IPS-11a (cell line): ENCODE measurements around the gene MCRIP2.
A peak's percentile ranks its signal among the peaks of the same experiment; 100 is the strongest.

Source experiments
- H3K4me3 ChIP-seq: one replicate; pipeline ENCODE4 v1.5.1; 2013; ENCODE audit warnings: low read depth, low read length, control low read depth

Gene MCRIP2

DNA sequence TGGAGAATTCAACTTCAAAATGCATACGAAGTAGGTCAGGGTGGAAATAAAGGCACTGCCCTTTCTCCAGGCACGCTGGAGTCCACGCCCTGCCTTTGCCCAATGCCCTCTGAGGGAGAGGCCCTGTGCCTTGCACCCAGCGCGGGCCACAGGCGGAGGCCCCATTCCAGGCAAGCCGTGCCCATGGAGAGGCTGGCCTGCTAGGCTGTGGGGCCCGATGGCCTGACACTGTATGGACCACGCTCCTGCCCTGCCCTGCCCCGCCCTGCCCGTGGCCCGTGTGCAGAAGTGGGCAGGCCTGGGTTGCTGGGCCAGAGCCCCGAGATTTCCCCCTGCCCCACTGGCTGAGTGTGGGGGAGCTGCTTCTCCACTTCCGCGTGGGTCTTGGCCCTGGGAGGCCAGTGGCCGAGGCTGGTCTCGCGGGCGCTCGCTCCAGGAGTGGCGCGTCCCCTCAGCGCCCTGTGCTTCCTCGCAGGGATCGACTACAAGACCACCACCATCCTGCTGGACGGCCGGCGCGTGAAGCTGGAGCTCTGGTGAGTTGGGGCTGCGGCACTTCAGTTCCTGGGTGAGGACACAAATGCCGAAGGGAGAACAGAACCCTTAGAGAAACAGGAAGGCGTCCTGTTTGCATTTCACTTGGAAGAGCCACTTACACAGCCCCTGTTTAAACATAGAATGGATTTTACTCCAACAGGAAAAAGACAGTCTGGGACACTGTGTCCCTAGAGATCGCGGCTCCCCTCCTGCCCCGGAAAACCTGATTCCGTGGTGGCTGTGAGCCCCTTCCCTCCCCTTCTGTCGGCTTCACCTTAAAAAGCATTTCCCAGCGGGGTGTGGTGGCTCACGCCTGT, 24.7 kb upstream of the MCRIP2 start:
- H3K4me3 ChIP-seq: no peak overlapping the region

DNA sequence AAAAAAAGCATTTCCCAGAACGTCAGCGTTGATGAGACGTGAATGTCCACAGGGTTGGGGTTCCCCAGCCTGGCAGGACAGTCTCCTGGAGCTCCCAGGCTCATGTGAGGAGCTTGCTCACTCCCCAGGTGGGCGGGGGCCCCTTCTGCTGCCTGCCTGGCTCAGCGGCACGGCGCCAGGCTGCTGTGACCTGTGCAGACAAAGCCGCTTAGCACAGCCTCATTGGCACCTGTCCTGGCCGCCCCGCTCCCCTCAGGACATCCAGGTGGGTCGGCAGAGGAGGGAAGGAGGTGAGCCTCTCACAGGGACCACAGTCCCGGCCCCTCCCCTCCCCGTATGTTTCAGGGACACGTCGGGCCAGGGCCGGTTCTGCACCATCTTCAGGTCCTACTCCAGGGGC, 23.8 kb upstream of the MCRIP2 start:
- no peak overlapping the region for H3K4me3 ChIP-seq

DNA sequence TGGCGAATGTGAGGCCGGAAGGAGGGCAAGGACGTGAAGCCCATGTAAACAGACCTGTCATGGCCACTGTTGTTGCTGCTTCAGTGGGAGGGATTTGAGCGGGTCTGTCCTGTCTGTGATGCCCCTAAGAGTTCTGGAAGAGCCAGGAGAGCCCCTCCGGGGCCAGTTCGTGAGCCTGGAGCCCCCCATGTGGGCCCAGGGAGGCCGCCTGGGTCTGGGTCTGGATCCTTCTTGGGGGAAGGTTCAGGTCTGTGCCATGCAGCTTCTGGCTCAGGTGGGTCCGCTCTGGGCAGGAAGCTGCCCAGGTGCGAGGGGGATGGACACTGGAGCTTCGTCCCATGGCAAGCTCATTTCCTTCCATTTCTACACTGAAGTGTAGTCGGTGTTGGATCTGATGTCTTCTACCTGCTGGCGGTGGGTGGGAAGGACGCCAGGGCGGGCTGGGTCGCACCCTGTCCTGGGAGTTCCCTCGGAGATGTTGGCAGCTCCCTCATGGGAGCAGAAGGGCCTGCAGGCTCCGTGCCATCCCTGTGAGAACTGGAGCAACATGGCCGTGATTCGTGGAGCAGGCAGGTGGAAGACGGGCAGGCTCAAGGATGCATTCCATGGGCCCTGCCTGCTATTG, 22.0 kb upstream of the MCRIP2 start:
- H3K4me3 ChIP-seq: no peak overlapping the region

DNA sequence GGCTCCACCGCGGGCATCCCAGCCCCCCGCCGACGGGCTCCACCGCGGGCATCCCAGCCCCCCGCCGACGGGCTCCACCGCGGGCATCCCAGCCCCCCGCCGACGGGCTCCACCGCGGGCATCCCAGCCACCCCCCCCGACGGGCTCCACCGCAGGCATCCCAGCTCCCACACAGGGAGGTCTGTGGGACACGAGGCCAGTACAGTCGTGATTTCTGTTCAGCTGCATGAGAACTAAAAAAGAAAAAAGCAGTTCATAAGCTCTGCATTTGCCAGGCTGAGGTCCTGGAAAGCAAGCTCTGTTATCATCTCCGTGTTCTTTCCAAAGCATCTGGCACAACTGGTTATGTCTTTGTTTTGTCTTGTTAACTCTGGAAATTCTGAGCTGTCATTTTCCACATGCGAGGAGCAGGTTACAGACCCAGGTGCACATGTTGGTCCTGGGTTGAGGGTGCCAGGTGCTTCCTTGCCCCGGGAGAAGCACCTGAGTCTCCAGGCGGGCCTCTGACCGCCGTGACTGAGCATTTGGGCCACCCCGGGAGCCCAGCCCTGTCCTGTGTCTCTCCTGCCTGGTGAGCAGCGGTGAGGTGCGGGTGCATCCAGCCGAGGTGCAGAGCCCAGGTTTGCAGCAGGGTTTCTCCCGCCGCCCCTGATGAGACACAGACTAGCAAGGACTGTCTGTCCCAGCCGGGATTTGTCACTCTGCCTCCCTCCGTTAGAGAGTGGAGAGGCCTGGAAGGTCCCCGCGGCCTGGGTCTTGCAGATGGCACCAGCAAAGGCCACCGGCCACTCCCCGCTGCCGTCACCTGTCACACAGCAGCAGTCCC, 20.7 kb upstream of the MCRIP2 start:
- no peak overlapping the region for H3K4me3 ChIP-seq

DNA sequence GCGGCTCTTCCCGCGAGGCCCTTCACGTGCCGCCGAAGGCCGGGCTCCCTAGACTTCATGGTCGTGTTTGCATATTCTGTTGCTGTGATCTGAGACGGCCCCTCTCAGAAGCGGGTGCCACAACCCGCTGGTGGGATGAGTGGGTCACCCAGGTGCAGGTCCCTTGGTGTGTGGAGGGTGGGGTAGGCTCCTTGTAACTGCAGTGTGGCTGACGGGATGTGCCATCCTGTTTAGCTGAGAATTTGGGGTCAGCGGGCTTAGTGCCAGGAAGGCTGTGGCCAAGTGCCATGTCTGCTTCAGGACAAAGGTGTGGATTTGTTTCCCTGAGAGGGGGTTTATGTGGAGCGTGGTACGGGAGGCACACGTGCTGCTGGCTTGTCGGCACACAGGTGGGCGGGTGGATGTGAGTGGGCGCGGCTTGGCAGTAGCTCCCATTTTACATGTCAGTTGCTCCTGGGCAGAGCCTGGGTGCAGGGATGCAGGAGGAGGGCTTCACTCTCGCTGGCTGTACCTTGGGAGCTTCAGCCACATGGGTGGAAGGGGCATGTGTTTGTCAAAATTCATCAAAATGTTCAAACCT, 20.0 kb upstream of the MCRIP2 start:
- H3K4me3 ChIP-seq: no peak overlapping the region

DNA sequence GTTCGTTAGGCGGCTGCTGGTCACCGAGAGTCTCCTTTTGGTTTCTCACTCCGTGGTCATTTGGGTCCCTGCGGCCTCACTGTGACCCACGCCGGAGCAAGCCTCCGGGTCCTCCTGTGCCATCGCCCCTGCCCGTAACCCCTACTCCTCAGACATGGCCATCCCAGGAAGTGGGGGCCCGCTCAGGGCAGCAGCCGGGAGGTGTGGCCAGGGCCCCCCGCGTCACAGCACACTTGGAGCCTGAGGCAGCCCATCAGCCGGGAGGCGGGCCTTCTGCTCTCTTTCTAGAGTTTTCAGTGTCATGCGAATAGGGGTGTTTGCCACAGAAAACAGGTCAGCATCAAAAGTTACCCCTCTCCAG, 18.7 kb upstream of the MCRIP2 start:
- no peak overlapping the region for H3K4me3 ChIP-seq

DNA sequence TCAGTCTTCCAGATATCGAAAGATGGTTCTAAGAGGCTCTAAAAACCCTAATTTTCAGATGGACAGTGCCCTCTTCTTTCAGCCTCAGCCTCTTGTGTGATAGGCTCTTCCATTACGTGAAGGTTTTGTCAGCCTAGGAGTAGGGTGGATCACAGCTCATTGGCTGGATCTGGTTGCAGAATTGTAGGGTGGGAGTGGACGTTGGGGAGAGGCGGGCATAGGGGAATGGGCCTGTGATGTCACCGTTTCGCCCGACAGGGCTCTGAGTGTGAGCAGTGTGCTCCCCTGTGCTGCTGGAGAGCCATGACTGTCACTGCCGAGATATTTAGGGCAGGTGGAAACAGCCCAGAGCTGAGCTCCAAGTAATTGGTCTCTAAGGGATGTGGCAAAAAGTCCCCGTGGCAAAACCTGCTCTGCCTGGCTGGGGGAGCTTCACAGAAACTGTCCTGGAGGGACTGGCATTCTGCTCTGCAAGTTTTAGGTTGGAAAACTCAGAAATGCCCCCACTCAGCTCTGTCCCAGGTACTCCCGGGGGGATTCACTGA, 17.0 kb upstream of the MCRIP2 start:
- H3K4me3 ChIP-seq: no peak overlapping the region

DNA sequence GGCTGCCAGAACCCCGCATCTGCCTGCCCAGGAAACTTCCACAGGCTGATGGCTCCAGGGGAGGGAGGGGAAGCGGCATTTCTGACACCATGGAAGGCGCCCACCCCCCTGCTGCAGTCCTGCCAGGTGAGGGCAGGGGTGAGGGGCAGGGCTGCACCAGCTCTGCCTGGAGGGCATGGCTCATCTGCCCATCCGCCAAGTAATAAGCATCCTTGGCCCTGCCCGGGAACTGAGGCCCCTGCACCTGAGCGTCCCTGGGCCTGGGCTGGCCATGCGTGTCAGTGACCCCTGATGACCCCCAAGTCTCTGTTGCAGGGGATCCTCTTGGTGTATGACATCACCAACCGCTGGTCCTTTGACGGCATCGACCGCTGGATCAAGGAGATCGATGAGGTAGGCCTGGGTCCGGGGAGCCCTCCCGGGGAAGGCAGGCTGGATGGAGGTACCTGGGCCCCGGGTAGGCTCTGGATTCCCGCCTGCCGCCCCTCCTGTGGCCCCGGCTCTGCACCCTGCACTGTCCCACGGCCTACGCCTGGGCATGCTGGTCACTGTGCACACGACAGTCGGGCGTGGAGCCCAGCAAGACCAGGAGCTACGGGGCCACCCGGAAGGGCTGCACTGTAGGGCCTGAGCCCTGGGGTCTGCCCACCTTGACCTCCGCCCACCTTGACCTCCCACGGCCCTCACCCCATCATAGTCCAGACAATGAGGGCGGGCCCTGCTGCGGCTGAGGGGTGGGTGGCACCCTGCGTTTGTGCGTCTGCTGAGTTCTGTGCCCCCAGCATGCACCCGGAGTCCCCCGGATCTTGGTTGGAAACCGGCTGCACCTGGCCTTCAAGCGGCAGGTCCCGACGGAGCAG, 16.3 kb upstream of the MCRIP2 start:
- no peak overlapping the region for H3K4me3 ChIP-seq

DNA sequence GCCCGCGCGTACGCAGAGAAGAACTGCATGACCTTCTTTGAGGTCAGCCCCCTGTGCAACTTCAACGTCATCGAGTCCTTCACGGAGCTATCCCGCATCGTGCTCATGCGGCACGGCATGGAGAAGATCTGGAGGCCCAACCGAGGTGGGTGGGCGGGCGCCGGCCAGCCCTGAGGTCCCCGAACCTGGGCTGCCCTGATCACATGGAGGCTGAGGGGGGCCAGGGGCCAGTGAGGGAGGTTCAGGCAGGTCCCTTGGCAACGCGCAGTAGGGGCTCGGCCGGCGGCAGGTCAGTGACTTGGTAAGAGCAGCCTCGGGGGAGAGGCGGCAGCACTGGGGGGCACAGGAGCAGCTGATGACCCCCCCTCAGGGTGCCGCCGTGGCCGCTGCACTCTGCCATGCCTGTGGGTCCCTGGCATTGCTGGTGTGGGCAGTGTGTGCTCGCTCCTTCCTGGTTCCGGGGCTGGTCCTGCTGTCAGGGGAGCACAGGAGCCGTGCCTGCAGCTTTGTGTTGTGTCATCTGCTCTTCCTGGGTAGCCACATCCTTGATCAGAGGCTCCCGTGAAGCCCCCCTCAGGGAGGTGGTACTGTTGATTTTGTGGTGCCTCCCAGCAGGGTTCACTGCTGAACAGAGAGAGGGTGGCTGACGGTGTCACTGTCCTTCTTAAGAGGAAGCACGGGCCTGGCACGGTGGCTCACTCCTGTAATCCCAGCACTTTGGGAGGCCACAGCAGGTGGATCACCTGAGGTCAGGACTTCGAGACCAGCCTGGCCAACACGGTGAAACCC, 15.5 kb upstream of the MCRIP2 start:
- no peak overlapping the region for H3K4me3 ChIP-seq

DNA sequence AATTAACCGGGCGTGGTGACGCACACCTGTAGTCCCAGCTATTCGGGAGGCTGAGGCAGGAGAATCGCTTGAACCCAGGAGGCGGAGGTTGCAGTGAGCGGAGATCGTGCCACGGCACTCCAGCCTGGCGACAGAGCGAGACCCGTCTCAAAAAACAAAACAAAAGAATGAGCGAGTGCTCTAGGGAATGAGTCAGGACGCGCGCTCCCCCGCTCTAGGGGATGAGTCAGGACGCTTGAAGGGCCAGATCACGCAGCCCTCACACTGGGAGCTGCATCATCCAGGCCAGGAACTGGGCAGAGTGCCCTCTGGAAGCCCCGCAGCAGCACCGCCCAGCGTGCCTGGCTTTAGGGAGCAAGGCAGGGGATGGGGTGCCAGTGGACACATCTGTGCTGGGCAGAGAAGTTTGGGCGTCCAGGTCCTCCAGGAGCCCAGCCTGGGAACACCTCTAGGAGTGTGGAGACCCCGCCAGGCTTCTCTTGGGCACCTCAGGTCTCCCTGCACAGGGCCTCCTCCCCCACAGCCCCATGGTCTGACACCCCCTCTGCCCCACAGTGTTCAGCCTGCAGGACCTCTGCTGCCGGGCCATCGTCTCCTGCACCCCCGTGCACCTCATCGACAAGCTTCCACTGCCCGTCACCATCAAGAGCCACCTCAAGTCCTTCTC, 14.7 kb upstream of the MCRIP2 start:
- H3K4me3 ChIP-seq: no peak overlapping the region

DNA sequence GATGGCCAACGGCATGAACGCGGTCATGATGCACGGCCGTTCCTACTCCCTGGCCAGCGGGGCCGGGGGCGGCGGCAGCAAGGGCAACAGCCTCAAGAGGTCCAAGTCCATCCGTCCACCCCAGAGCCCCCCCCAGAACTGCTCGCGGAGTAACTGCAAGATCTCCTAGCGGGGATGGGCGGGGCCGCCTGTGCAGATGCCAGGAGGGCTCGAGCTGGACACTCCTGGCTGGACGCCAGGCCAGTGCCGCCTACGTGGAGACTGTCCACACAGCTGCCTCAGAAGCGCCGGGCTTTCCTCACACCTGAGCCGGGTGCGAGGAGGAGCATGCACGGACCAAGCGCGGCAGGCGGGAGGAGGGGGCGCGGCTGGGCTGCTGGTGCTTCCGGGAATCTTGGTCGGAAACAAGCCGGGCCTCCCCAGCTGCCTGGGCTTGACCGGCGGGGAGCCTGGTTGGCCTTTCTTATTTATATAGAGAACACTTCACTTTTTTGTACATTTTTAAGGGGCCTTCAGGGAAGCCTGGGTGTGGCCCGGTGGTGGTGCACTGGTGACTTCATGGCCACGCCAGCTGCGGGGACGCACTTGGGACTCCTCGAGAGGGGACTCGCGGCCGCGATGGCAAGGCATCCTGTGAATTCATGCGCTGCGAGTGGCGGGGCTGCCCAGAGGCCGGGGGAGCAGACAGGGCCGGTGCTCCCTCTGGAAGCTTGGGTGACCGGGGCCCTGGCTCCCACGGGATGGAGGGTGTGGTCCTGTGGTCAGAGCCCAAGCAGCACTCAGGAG, 14.0 kb upstream of the MCRIP2 start:
- H3K4me3 ChIP-seq: no peak overlapping the region

DNA sequence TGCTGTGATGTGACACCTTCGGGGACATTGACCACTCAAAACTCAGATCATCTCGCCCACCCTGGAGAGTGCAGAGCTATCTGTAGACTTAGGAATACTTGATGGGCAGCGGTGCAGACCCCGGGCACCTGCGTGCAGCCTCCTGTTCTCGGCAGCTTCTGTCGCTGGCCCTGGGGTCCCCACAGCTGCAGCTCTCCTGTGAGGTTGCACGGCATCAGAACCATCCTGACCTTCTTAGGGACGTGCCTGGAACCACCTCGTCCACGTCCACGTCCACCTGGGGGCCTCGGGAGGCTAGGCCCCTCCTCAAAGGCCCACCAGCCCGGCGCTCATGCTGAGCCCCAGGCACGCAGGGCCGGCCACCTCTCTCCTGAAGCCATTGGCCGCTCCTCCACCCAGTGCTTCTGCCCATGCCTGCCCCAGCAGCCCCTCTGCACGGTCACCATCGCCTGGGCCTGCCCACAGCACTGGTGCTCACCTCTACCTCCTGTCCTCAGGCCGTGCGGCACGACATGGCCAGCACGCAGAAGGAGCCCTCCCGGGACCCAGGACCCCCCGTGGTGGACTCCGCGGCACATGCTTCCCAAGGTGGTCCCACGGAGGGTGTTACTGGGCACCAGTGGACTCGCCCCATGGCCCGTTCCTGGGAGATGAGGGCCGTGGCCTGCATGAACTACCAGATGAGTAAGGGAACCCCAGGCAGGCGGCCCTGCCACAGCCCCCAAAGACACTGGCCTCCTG, 13.1 kb upstream of the MCRIP2 start:
- H3K4me3 ChIP-seq: no peak overlapping the region

DNA sequence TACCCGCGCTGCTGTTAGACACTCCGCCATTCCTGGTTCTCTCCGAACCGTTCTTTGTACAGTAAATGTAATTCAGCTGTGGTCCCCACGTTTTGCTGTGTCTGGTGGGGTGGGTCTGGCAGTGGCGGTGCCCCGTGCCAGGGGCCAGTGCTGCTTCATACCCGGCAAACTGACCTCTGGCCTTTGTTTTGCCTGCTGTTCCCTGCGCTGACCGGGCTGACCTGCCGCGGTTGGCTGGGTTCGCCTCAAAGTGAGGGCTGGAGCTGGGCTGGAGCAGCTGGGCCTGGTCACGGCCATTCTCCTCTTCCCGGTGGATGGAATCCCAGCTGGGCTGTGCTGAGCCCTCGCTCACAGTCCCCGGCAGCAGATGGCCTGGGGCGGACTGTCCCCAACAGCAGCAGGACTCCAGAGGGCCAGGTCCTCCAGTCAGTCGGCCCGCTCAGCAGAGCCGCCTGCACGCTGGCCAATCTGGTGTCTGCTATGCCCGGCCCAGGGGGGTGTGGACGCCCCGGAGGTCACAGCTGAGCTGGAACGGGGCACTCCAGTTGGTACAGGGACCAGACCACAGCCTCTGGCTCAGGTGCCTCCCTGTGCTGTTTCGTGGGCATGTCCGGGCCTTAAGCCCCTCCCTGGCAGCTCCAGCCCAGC, 12.3 kb upstream of the MCRIP2 start:
- H3K4me3 ChIP-seq: no peak overlapping the region

DNA sequence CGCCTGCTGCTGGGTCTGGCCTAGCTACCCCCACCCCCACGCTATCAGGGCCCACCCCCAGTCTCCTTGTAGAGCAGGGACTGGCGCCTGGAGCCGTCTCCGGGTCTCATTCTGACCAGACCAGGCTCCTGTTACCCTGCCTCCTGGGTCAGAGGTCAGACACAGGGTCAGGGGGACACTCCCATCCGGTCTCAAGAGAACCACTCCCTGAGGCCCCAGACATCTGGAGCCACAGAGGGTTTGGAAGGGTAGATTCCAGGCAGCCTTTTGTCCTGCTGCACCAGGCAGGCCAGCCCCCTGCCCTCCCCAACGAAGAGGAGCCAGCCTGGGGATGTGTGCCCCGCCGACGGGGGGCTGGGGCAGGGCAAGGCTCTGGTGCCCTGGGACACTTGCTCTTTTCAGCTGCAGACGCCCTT, 11.8 kb upstream of the MCRIP2 start:
- H3K4me3 ChIP-seq: no peak overlapping the region

DNA sequence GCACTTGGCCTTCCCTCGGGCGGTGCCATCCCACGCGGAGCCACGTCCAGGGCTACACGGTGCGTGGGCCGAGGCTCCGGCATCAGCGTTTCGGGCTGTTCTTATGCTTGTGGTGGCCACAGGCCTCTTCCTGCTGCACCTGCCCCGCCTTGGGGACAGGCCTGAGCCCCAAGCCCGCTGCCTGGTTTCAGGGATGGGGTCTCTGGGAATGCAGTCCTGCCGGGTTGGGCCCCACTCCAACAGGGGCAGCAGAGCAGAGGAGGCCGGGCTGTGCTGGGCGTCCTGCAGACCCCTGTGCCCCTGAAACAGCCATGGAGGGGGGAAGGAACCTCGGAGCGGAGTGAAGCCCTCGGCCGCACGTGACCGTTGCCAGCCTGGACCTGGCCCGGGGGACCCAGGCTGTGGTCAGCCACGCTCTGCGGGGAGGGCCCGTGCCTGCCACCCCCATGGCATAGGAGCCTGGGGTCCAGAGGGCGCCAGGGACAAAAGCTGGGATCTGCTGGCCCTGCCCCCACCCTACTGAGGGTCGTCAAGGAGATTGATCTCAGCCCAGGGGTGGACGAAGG, 11.3 kb upstream of the MCRIP2 start:
- no peak overlapping the region for H3K4me3 ChIP-seq

DNA sequence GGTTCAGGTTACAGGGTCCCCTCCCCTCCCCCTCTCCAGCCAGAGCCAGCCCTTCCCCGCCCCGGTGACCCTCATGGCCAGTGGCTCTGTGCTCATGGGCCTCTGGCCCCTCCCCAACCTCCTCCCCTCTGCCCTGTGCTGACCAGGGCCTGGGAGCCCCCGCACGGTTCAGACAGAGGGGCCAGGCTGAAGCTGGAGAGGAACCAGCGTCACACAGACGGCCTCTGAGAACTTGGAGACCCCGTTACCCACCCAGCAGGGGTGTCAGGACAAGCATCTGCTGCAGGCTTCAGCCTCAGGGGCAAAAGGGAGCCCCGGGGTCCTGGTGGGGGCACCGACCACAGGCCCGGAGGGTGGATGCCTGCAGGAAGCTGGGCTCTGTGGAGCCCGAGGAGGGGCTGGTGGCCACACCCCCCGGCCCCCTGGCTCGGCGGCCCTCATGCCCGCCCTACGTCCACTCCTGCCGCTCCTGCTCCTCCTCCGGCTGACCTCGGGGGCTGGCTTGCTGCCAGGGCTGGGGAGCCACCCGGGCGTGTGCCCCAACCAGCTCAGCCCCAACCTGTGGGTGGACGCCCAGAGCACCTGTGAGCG, 10.7 kb upstream of the MCRIP2 start, which contains the start of gene WFIKKN1:
WFIKKN1 (plus strand) TSS at position 171 of the 591 bp plus-strand sequence; CDS start at position 440, 269 bp downstream.
- H3K4me3 ChIP-seq: peak within 1 kb of the TSS; percentile 20
